GM20000 (cell line): ENCODE results near the gene SF3A1.

Experiments used
- DNase-seq: peaks from one replicate; pipeline ENCODE4 v3.0.0; 2012; ENCODE audit warnings: low spot score
- CTCF ChIP-seq: IDR thresholded peaks from 2 replicates; pipeline ENCODE4 v1.5.1; 2012; ENCODE audit warnings: mild to moderate bottlenecking, control low read depth; ENCODE audit errors: extremely low read depth, missing control alignments

SF3A1 gene

GRCh38 chr22:30358541-30358940 lies 1.8 kb upstream of the SF3A1 start:
- DNase-seq: no peak

GRCh38 chr22:30357650-30358215 lies 1.0 kb upstream of the SF3A1 start:
- DNase-seq: no peak
- no peak for TF ChIP-seq CTCF

More at GRCh38 chr22:30358541-30358940, 1.8 kb upstream of the SF3A1 start:
- no peak for TF ChIP-seq CTCF

- no peak for DNase-seq
- no peak for TF ChIP-seq CTCF
Measured at GRCh38 chr22:30357236-30357570, 509 bp upstream of the SF3A1 start.

- TF ChIP-seq CTCF: no peak
- no peak for DNase-seq
Measured at GRCh38 chr22:30354644-30355043, 2.0 kb downstream of the SF3A1 start.

- DNase-seq: no peak
- no peak for TF ChIP-seq CTCF
Measured at GRCh38 chr22:30351226-30351625, 5.5 kb downstream of the SF3A1 start.

GRCh38 chr22:30348809-30349208 lies 7.9 kb downstream of the SF3A1 start:
- no peak for TF ChIP-seq CTCF
- no peak for DNase-seq

- DNase-seq: no peak
- no peak for TF ChIP-seq CTCF
Measured at GRCh38 chr22:30348404-30348803, 8.3 kb downstream of the SF3A1 start.
